ENCODE data around the gene MDN1. TPM values are rescaled to one million over a fixed set of nuclear protein-coding genes. Genes with fewer than 3 reads are reported as not detected.

The MDN1 gene
- total and polyA plus RNA-seq, 2 of the 8 experiments (the other 6 are each of a cell fraction or from before 2014, with no cell fraction given): 53.5 to 179 TPM

DNA sequence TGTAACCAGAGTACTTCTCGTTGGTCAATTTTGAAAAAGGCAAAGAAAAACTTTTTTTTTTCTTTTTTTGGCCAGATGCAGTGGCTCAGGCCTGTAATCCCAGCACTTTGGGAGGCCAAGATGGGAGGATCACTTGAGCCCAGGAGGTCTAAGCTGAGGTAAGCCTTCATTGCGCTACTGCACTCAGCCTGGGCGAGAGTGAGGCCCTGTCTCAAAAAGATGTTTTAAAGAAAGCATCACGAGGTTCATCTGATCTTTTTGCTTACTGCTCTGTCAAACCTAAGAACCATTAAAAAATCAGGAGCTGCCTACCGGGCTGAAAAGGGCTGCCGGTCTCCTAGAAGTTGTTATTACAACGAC, 181.7 kb downstream of the MDN1 start:
- FAIRE-seq (no peak), DNase-seq (ENCODE audit: low read depth in 1 of 2, low spot score in 2 of 2) (no peak)
- no peak overlapping the region for H2BK15ac ChIP-seq (ENCODE audit: low read length)
- H3K14ac ChIP-seq (ENCODE audit: insufficient read length): no peak overlapping the region
- H3K27me3 ChIP-seq (replicated peaks in 1 of 4; ENCODE audit: control insufficient read depth in 3 of 4, extremely low read depth in 1 of 4, insufficient read depth in 3 of 4, low read length in 3 of 4): no peaks in the 10 kb centered on the region
- no peak overlapping the region for H4K8ac ChIP-seq (ENCODE audit: extremely low read depth, insufficient read depth, low read length)
- no peaks in the 10 kb centered on the region for H3K79me1 ChIP-seq (ENCODE audit: low read depth, low read length)
- ChIA-PET CTCF (ENCODE audit: partially characterized antibody) (interaction anchor here (0.6 to 1.9 kb wide), 8 partner anchors 14 to 266 kb away, joined by 3 to 6 read pairs (median 4); no protein-coding TSS in a partner anchor), POLR2A (ENCODE audit: partially characterized antibody) (interaction anchor here (0.8 to 2.2 kb wide), 8 partner anchors 9 to 297 kb away, joined by 3 to 6 read pairs (median 4); no protein-coding TSS in a partner anchor)
- no peaks in the 10 kb centered on the region for H3K9me3 ChIP-seq (ENCODE audit: insufficient read depth in 2 of 2, low read depth in 1 of 2, low read length in 1 of 2)
- no peak overlapping the region for H2AK5ac ChIP-seq (ENCODE audit: low read depth, low read length)
- TF ChIP-seq POLR2AphosphoS5 (IDR thresholded peaks at IDR 0.05; ENCODE audit: low read depth, low read length) (no peak), JUN (IDR thresholded peaks at IDR 0.05; ENCODE audit: low read depth, low read length) (no peak), SAP30 (IDR thresholded peaks at IDR 0.05; ENCODE audit: insufficient read depth, insufficient replicate concordance, low read length) (peak; percentile 31)
- no peak overlapping the region for H2BK120ac ChIP-seq (replicated peaks; ENCODE audit: low read depth, low read length)
- peaks cover 0 to 3% (median 1%) of the 10 kb centered on the region in 4 experiments; a peak in 1 of 7 replicates for H3K4me1 ChIP-seq (replicated peaks in 1 of 4; ENCODE audit: control insufficient read depth in 3 of 4, insufficient read depth in 4 of 4, low read length in 3 of 4)
- H3K27ac ChIP-seq (ENCODE audit: low read depth, low read length): no peak overlapping the region
- peak overlapping the region; percentile 80 to 91 for H3K4me2 ChIP-seq (ENCODE audit: insufficient read depth in 1 of 2, low read depth in 2 of 2, low read length in 2 of 2)
- WGBS, 2 experiments (ENCODE audit: extremely low coverage in 1 of 2, insufficient coverage in 1 of 2, insufficient read length in 1 of 2, insufficient replicate concordance in 2 of 2, low coverage in 1 of 2, low lambda C conversion rate in 2 of 2, missing lambda C conversion rate in 1 of 2): 40% methylated on average over 7 of the region's 7 CpGs; no CpG with 5 or more reads in 1 of the 2 experiments
- no peak overlapping the region for H4K5ac ChIP-seq (ENCODE audit: insufficient read length, low read depth, low read length)
- peak overlapping the region; percentile 35 to 81 (median 74); a peak in 6 of 7 replicates for H3K9ac ChIP-seq (replicated peaks in 1 of 4; ENCODE audit: extremely low read depth in 1 of 4, low read depth in 3 of 4, low read length in 3 of 4)
- peaks cover 8 to 25% (median 13%) of the 10 kb centered on the region in 4 experiments for H3K36me3 ChIP-seq (ENCODE audit: control insufficient read depth in 2 of 4, insufficient read depth in 4 of 4, low read length in 3 of 4)
- H3K4me3 ChIP-seq (ENCODE audit: extremely low read depth in 1 of 4, insufficient read depth in 2 of 4, low read depth in 3 of 4, low read length in 4 of 4): peak overlapping the region; percentile 54 to 89 (median 81)
- no peak overlapping the region for H3K18ac ChIP-seq (ENCODE audit: extremely low read depth, low read length)
- no peak overlapping the region for H4K91ac ChIP-seq (replicated peaks; ENCODE audit: insufficient read length, low read length)
- no peak overlapping the region for H2BK20ac ChIP-seq (ENCODE audit: low read length)
- no peak overlapping the region for H3K23ac ChIP-seq (ENCODE audit: insufficient read length)
- peaks cover 3% of the 10 kb centered on the region; the same call in 1 of the 2 replicates for H3K23me2 ChIP-seq (ENCODE audit: low read depth, low read length)
- no peak overlapping the region for H2BK12ac ChIP-seq (ENCODE audit: low read depth, low read length)
- H3K4ac ChIP-seq (replicated peaks; ENCODE audit: insufficient read length, low read depth, low read length): no peak overlapping the region
- peaks cover 0 to 3% of the 10 kb centered on the region in 2 experiments; a peak in 2 of 4 replicates for H3K79me2 ChIP-seq (ENCODE audit: control insufficient read depth in 1 of 2, insufficient read depth in 2 of 2, low read length in 2 of 2)
- H2BK5ac ChIP-seq (ENCODE audit: low read depth, low read length): peak overlapping the region; percentile 64; the same call in 1 of the 2 replicates
- no peak overlapping the region for H2AFZ ChIP-seq (ENCODE audit: low read length)
- no peak overlapping the region for H3K56ac ChIP-seq (replicated peaks; ENCODE audit: insufficient read length, low read depth, low read length)
- peaks cover 0 to 2% of the 10 kb centered on the region in 2 experiments for H4K20me1 ChIP-seq (replicated peaks in 1 of 2; ENCODE audit: control insufficient read depth in 1 of 2, insufficient read depth in 2 of 2, low read length in 2 of 2)
